OCI-LY7 (cell line): Measurements from ENCODE around the gene SLC22A12.

ENCODE experiments used
- EZH2phosphoT487 ChIP-seq: fragments of 200-600 bp; sonication (generic); IDR thresholded peaks from 2 replicates; pipeline ENCODE4 v1.6.1; 2018; ENCODE audit warnings: low read depth, borderline replicate concordance, mild to moderate bottlenecking, mixed run types, antibody characterized with exemption, low read length, moderate library complexity, mixed read lengths
- TF ChIP-seq, protein P1 (sequence below): fragments of 200-600 bp; sonication (generic); conservative IDR thresholded peaks from 2 replicates; pipeline ENCODE4 v1.5.1; 2014; ENCODE audit warnings: mild to moderate bottlenecking, antibody characterized with exemption, low read length, moderate library complexity, mixed read lengths

DNA sequence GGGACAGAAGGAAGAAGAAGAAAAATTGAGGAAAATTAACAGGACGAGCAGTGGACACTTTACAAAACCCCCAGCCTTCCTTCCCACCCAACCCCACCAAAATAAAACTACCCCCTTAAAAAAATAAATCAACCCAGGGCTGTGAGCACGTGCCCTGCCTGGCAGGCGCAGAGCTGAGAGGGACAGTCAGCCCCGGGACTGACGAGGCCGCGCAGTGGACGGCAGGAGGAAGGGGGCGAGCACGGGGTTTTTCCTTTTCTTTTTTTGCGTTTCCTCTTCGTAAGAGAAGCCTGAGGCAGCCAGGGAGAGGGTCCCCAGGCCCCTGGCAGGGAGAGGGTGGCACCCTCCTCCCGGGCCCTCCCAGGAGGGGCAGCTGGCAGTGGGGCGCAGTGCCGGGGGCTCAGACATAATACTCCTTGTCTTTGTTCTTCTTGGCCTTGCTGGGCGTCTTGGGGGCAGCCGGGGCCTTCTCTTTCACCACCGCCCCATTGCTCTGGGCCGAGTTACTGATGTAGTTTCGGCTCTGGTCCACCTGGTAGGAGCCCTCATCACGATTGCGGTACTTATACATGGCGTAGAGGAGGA is 15.9 kb downstream of the SLC22A12 start:
- TF ChIP-seq, protein P1, sequence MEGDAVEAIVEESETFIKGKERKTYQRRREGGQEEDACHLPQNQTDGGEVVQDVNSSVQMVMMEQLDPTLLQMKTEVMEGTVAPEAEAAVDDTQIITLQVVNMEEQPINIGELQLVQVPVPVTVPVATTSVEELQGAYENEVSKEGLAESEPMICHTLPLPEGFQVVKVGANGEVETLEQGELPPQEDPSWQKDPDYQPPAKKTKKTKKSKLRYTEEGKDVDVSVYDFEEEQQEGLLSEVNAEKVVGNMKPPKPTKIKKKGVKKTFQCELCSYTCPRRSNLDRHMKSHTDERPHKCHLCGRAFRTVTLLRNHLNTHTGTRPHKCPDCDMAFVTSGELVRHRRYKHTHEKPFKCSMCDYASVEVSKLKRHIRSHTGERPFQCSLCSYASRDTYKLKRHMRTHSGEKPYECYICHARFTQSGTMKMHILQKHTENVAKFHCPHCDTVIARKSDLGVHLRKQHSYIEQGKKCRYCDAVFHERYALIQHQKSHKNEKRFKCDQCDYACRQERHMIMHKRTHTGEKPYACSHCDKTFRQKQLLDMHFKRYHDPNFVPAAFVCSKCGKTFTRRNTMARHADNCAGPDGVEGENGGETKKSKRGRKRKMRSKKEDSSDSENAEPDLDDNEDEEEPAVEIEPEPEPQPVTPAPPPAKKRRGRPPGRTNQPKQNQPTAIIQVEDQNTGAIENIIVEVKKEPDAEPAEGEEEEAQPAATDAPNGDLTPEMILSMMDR: no peak
- no peak for TF ChIP-seq EZH2phosphoT487
